Measurements from ENCODE around the gene MATN4. TPM values are rescaled to one million over a fixed set of nuclear protein-coding genes. Genes with fewer than 3 reads are reported as not detected.
A peak's percentile ranks its signal among the peaks of the same experiment; 100 is the strongest.

Gene MATN4
- total RNA-seq, 1 experiment from 2014 or later, result 0.64 TPM

DNA sequence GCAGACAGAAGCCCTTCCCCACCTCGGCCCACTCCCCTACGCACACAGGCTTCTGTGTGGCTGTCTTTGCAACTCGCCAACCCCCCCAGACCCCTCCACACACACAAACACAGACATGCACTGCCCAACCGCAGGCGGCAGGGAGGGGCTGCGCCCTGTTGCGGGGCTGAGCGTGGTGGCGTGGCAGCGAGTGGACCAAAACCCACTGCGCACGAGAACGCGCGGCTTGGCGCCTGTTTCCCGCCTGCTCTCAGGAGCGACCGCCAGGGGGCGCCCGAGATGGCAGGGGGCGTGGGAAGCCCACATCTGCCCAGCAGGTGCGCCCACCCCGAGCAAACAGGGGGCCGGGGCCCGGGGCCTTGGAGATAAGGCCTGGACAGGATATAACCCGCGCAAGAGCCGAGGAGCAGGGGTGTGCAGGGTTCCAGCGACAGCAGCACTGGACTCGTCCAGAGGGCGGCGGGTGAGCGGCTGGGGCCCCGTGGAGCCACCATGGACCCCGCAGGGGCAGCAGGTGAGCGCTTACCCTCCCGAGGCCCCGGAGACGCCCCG is 1.6 kb downstream of the MATN4 start, which contains the start of gene RBPJL:
RBPJL (plus strand) TSS at position 410 of the 552 bp plus-strand sequence; CDS start at position 493, 83 bp downstream.
- CTCF ChIA-PET, result interaction anchor here (0.7 to 1.0 kb wide), 2 partner anchors 9 to 12 kb away, joined by 3 read pairs; no protein-coding TSS in a partner anchor

More for the DNA sequence above, 1.6 kb downstream of the MATN4 start, which contains the start of gene RBPJL:
- no peaks in the 10 kb centered on the region for H3K27me3 ChIP-seq (ENCODE audit: insufficient read depth, low read length)
- no peaks in the 10 kb centered on the region for H4K20me1 ChIP-seq (ENCODE audit: insufficient read depth)
- peak within 1 kb of the TSS; percentile 47 for H2AFZ ChIP-seq (ENCODE audit: low read depth, low read length, poor library complexity, severe bottlenecking)
- H3K9me3 ChIP-seq (ENCODE audit: control insufficient read depth in 1 of 2, insufficient read depth in 1 of 2, low read depth in 1 of 2, low read length in 2 of 2), result no peaks in the 10 kb centered on the region
- peak; percentile 58 to 97 (median 96) for TF ChIP-seq CTCF (IDR thresholded peaks at IDR 0.05 in 2 of 3, conservative IDR thresholded peaks at IDR 0.05 in 1 of 3; ENCODE audit: borderline replicate concordance in 1 of 3, insufficient read depth in 1 of 3, low read depth in 2 of 3, low read length in 2 of 3)
- no peak for TF ChIP-seq FOSL1 (IDR thresholded peaks at IDR 0.05; ENCODE audit: low read depth)
- TF ChIP-seq, protein P1, sequence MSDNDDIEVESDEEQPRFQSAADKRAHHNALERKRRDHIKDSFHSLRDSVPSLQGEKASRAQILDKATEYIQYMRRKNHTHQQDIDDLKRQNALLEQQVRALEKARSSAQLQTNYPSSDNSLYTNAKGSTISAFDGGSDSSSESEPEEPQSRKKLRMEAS (IDR thresholded peaks at IDR 0.05), result peak; percentile 60; the same call in 1 of the 2 replicates
- TF ChIP-seq SP1 (IDR thresholded peaks at IDR 0.05; ENCODE audit: low read depth), result no peak
- TF ChIP-seq CBX3 (IDR thresholded peaks at IDR 0.05; ENCODE audit: low read depth), result no peak
- TF ChIP-seq RAD21 (IDR thresholded peaks at IDR 0.05; ENCODE audit: low read depth), result peak; percentile 30; the same call in 1 of the 2 replicates
- no peak for TF ChIP-seq ZBTB33 (IDR thresholded peaks at IDR 0.05; ENCODE audit: extremely low read depth, insufficient replicate concordance, low read length)
- TF ChIP-seq EZH2phosphoT487 (IDR thresholded peaks at IDR 0.05; ENCODE audit: borderline replicate concordance), result no peak
- TF ChIP-seq, protein P2, sequence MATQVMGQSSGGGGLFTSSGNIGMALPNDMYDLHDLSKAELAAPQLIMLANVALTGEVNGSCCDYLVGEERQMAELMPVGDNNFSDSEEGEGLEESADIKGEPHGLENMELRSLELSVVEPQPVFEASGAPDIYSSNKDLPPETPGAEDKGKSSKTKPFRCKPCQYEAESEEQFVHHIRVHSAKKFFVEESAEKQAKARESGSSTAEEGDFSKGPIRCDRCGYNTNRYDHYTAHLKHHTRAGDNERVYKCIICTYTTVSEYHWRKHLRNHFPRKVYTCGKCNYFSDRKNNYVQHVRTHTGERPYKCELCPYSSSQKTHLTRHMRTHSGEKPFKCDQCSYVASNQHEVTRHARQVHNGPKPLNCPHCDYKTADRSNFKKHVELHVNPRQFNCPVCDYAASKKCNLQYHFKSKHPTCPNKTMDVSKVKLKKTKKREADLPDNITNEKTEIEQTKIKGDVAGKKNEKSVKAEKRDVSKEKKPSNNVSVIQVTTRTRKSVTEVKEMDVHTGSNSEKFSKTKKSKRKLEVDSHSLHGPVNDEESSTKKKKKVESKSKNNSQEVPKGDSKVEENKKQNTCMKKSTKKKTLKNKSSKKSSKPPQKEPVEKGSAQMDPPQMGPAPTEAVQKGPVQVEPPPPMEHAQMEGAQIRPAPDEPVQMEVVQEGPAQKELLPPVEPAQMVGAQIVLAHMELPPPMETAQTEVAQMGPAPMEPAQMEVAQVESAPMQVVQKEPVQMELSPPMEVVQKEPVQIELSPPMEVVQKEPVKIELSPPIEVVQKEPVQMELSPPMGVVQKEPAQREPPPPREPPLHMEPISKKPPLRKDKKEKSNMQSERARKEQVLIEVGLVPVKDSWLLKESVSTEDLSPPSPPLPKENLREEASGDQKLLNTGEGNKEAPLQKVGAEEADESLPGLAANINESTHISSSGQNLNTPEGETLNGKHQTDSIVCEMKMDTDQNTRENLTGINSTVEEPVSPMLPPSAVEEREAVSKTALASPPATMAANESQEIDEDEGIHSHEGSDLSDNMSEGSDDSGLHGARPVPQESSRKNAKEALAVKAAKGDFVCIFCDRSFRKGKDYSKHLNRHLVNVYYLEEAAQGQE (IDR thresholded peaks at IDR 0.05; ENCODE audit: low read depth), result no peak
- no peak for TF ChIP-seq ZFX (IDR thresholded peaks at IDR 0.05)
- TF ChIP-seq ZNF274 (IDR thresholded peaks at IDR 0.05; ENCODE audit: low read depth, low read length), result no peak
- no peak for TF ChIP-seq TCF7L2 (IDR thresholded peaks at IDR 0.05; ENCODE audit: borderline replicate concordance, extremely low read depth, insufficient read depth, insufficient read length)
- RAD21 ChIA-PET (ENCODE audit: low non-redundant PET in 1 of 2, low total read pairs in 2 of 2, uncharacterized antibody in 2 of 2, unreplicated experiment in 2 of 2), result no interaction called here
- peaks cover 4 to 15% of the 10 kb centered on the region in 2 experiments; a peak in 3 of 4 replicates for H3K4me1 ChIP-seq (ENCODE audit: control insufficient read depth in 1 of 2, insufficient read depth in 2 of 2, low read length in 2 of 2)
- POLR2A ChIA-PET, result no interaction called here
- peak; percentile 82 for ATAC-seq
- intact Hi-C loops (cut with micrococcal nuclease), result no loop called here
- H3K36me3 ChIP-seq (ENCODE audit: control insufficient read depth in 1 of 2, insufficient read depth in 2 of 2, low read length in 2 of 2), result no peaks in the 10 kb centered on the region
- BruUV-seq (replicated peaks), result no TSS peak
- H3K27ac ChIP-seq (ENCODE audit: low read depth, low read length), result no peak within 1 kb of the TSS
- DNase-seq (ENCODE audit: low read depth, low spot score), result no peak
- H3K79me2 ChIP-seq (ENCODE audit: insufficient read depth, low read length), result no peaks in the 10 kb centered on the region
- no peak within 1 kb of the TSS for H3K9ac ChIP-seq (ENCODE audit: low read length)
- no peak within 1 kb of the TSS for H3K4me3 ChIP-seq (replicated peaks in 1 of 2; ENCODE audit: low read depth in 1 of 2, low read length in 2 of 2)
- H3K4me2 ChIP-seq (ENCODE audit: low read length), result peak within 1 kb of the TSS; percentile 67
- no peaks in the 10 kb centered on the region for H3K9me2 ChIP-seq (ENCODE audit: insufficient read depth)
